Motor neuron (in vitro differentiated cells): ENCODE data around the gene C8G. TPM values are rescaled to one million over a fixed set of nuclear protein-coding genes. Genes with fewer than 3 reads are reported as not detected.
A peak's percentile ranks its signal among the peaks of the same experiment; 100 is the strongest.

Experiments
- ATAC-seq, 8 experiments: fragments of 200-7000 bp; cut with Tn5 transposase; replicated peaks in 6 of 8; 2 replicates each; pipeline ENCODE4 v1.8.0; 2021; ENCODE audit warnings: mild to moderate bottlenecking in 8 of 8, moderate library complexity in 8 of 8
- H3K27ac ChIP-seq, 2 donors: fragments of 250-450 bp; sonication (Bioruptor Pico); 2 replicates each; pipeline ENCODE4 v1.9.0; 2021; ENCODE audit warnings: antibody characterized with exemption in 2 of 2, mild to moderate bottlenecking in 2 of 2, moderate library complexity in 1 of 2
- H3K4me1 ChIP-seq, 2 donors: fragments of 250-450 bp; sonication (Bioruptor Pico); replicated peaks in 1 of 2; 2 replicates each; pipeline ENCODE4 v1.6.1; 2021; ENCODE audit warnings: antibody characterized with exemption in 2 of 2, mild to moderate bottlenecking in 2 of 2, moderate library complexity in 1 of 2
- H3K4me3 ChIP-seq, 5 donors: fragments of 250-450 bp; sonication (Bioruptor Pico); 2 replicates each; pipeline ENCODE4 v1.9.0; 2021; ENCODE audit warnings: antibody characterized with exemption in 5 of 5, mild to moderate bottlenecking in 5 of 5, moderate library complexity in 4 of 5
- WGBS, 10 experiments: fragments of 450-650 bp; shearing (Covaris generic); methylation state at CpG; one replicate each; pipeline ENCODE4 v1.0.0; 2022; 5-methylcytosine and 5-hydroxymethylcytosine counted together
- in situ Hi-C, 9 experiments: fragments of 400-800 bp; cut with MboI; loops; one replicate each; pipeline ENCODE4 v1.15.0; 2021; ENCODE audit warnings: low sequenced_read_pairs in 9 of 9, low pct_unique_long_range_greater_than_20kb in 2 of 9; ENCODE audit not compliant: unreplicated experiment in 9 of 9
- total RNA-seq, 8 experiments: library from RNA; unstranded; fragments of 300-600 nt; gene quantifications; 2 replicates each; pipeline versions ENCODE4 v1.2.3 to v1.2.4, GENCODE V29; 2022

Gene C8G
- total RNA-seq, 8 experiments from 2014 or later = 0.71 to 2.7 (median 1.4) TPM; not detected in 2

GRCh38 chr9:136939996-136940525, 5.0 kb upstream of the C8G start:
- in situ Hi-C loops = no loop called here
- WGBS, 10 experiments = 93 to 100% (median 100%) methylated on average over 1 to 3 of the region's 16 CpGs; no CpG with 5 or more reads in 7 of the 10 experiments
- H3K4me3 ChIP-seq = no peak overlapping the region
- no peak overlapping the region for H3K27ac ChIP-seq
- no peak for ATAC-seq
- peaks cover 3 to 11% of the 10 kb centered on the region in 2 donors for H3K4me1 ChIP-seq

GRCh38 chr9:136940526-136941230, 4.4 kb upstream of the C8G start:
- Histone ChIP-seq H3K4me1 (peaks cover 3 to 11% of the 10 kb centered on the region in 2 donors), H3K27ac (no peak overlapping the region), H3K4me3 (no peak overlapping the region)
- in situ Hi-C loops = no loop called here
- ATAC-seq = no peak
- 94 to 100% (median 100%) methylated on average over 1 to 23 of the region's 42 CpGs; no CpG with 5 or more reads in 5 of the 10 experiments for WGBS, 10 experiments

- ATAC-seq = no peak
- H3K27ac ChIP-seq = no peak overlapping the region
- no peak overlapping the region for H3K4me3 ChIP-seq
- in situ Hi-C loops = no loop called here
- peaks cover 3 to 11% of the 10 kb centered on the region in 2 donors for H3K4me1 ChIP-seq
- 80 to 100% (median 90%) methylated on average over 1 to 7 of the region's 55 CpGs; no CpG with 5 or more reads in 4 of the 10 experiments for WGBS, 10 experiments
Measured at GRCh38 chr9:136941231-136942111, 3.6 kb upstream of the C8G start.

GRCh38 chr9:136942112-136942880, 2.7 kb upstream of the C8G start:
- Histone ChIP-seq H3K27ac (no peak overlapping the region), H3K4me3 (no peak overlapping the region), H3K4me1 (peaks cover 3 to 11% of the 10 kb centered on the region in 2 donors)
- in situ Hi-C loops = no loop called here
- no peak for ATAC-seq
- WGBS, 10 experiments = 100% methylated on average over 3 of the region's 60 CpGs; no CpG with 5 or more reads in 9 of the 10 experiments

GRCh38 chr9:136942881-136943230, 2.2 kb upstream of the C8G start:
- 91% methylated on average over 8 of the region's 16 CpGs; no CpG with 5 or more reads in 9 of the 10 experiments for WGBS, 10 experiments
- no peak overlapping the region for H3K27ac ChIP-seq
- peaks cover 3 to 12% of the 10 kb centered on the region in 2 donors for H3K4me1 ChIP-seq
- in situ Hi-C loops = no loop called here
- peak overlapping the region in 1 of 5 donors; percentile 76 for H3K4me3 ChIP-seq
- ATAC-seq = no peak

- WGBS, 10 experiments = 30 to 46% methylated on average over 2 to 4 of the region's 61 CpGs; no CpG with 5 or more reads in 8 of the 10 experiments
- in situ Hi-C loops = no loop called here
- ATAC-seq = peak in 6 of 8 experiments; percentile 2 to 41 (median 12)
- H3K4me3 ChIP-seq = peak overlapping the region; percentile 62 to 90 (median 81)
- H3K27ac ChIP-seq = peak overlapping the region; percentile 73 to 92
- peaks cover 3 to 17% of the 10 kb centered on the region in 2 donors for H3K4me1 ChIP-seq
Measured at GRCh38 chr9:136943291-136944211, 1.5 kb upstream of the C8G start.

GRCh38 chr9:136944212-136944518, 878 bp upstream of the C8G start:
- H3K4me1 ChIP-seq = peaks cover 6 to 21% of the 10 kb centered on the region in 2 donors
- peak overlapping the region; percentile 73 to 92 for H3K27ac ChIP-seq
- WGBS, 10 experiments = no CpG with 5 or more reads among the region's 45 CpGs
- peak overlapping the region; percentile 62 to 90 (median 81) for H3K4me3 ChIP-seq
- in situ Hi-C loops = no loop called here
- peak; percentile 58 to 79 (median 64) for ATAC-seq

GRCh38 chr9:136945333-136946227, 537 bp downstream of the C8G start:
- in situ Hi-C loops = no loop called here
- Histone ChIP-seq H3K4me3 (no peak overlapping the region), H3K4me1 (peaks cover 11 to 28% of the 10 kb centered on the region in 2 donors), H3K27ac (no peak overlapping the region)
- WGBS, 10 experiments = 80% methylated on average over 6 of the region's 30 CpGs; no CpG with 5 or more reads in 9 of the 10 experiments
- no peak for ATAC-seq

- ATAC-seq = no peak
- WGBS, 10 experiments = 40 to 76% (median 59%) methylated on average over 2 to 5 of the region's 27 CpGs; no CpG with 5 or more reads in 7 of the 10 experiments
- Histone ChIP-seq H3K4me1 (peaks cover 13 to 31% of the 10 kb centered on the region in 2 donors), H3K27ac (no peak overlapping the region), H3K4me3 (no peak overlapping the region)
- in situ Hi-C loops = no loop called here
Measured at GRCh38 chr9:136946228-136947027, 1.4 kb downstream of the C8G start.

- no peak for ATAC-seq
- Histone ChIP-seq H3K27ac (no peak overlapping the region), H3K4me3 (no peak overlapping the region), H3K4me1 (peaks cover 21 to 38% of the 10 kb centered on the region in 2 donors)
- in situ Hi-C loops = no loop called here
- WGBS, 10 experiments = 40 to 100% (median 70%) methylated on average over 1 to 2 of the region's 26 CpGs; no CpG with 5 or more reads in 7 of the 10 experiments
Measured at GRCh38 chr9:136947028-136947891, 2.2 kb downstream of the C8G start.
